Endothelial cell of umbilical vein (primary cell): ENCODE results near the gene LAMTOR5. TPM values are rescaled to one million over a fixed set of nuclear protein-coding genes. Genes with fewer than 3 reads are reported as not detected.

ENCODE experiments used
- BruUV-seq: library from RNA; stranded (reverse); fragments of 400-500 nt; replicated peaks from 2 replicates; lab custom pipeline; 2021; lab: Mats Ljungman, UMichigan
- CTCF ChIA-PET: fragments of 300-600, 350-600 bp; sonication (Branson Sonifier 250); formaldehyde crosslinking; loops from one replicate; lab custom pipeline; 2021; ENCODE audit warnings: antibody characterized with exemption, inconsistent platforms; lab: Charles Lee
- POLR2A ChIA-PET: fragments of 300-600, 350-600 bp; sonication (Branson Sonifier 250); formaldehyde crosslinking; loops from one replicate; lab custom pipeline; 2021; ENCODE audit warnings: antibody characterized with exemption, inconsistent platforms; lab: Charles Lee
- DNase-seq: peaks from one replicate; pipeline ENCODE4 v3.0.0-alpha.2; 2011; ENCODE audit warnings: low read depth, low spot score
- FAIRE-seq: peaks from 2 replicates; lab custom pipeline; 2011; peaks lifted over from hg19 to GRCh38; lab: Jason Lieb, UNC
- H2AFZ ChIP-seq: 2 replicates; pipeline ENCODE4 v1.6.0; 2012; ENCODE audit warnings: low read depth, low read length, control low read depth, inconsistent platforms
- H3K27ac ChIP-seq: 2 replicates; pipeline ENCODE4 v1.5.1; 2011; ENCODE audit warnings: low read depth, mild to moderate bottlenecking, control low read depth, low read length, moderate library complexity; ENCODE audit not compliant: insufficient read depth
- H3K27me3 ChIP-seq, 2 experiments: 2 replicates each; pipeline versions ENCODE4 v1.6.0 to v1.6.1; 2011; ENCODE audit warnings: low read length in 2 of 2, mixed read lengths in 1 of 2; ENCODE audit not compliant: control insufficient read depth in 2 of 2, insufficient read depth in 2 of 2
- H3K36me3 ChIP-seq, 2 experiments: 2 replicates in 1 of 2; 3 replicates in 1 of 2; pipeline ENCODE4 v1.5.1; 2011; ENCODE audit warnings: low read length in 2 of 2, mild to moderate bottlenecking in 1 of 2, moderate library complexity in 1 of 2; ENCODE audit not compliant: control insufficient read depth in 2 of 2, insufficient read depth in 2 of 2; ENCODE audit errors: extremely low read depth in 1 of 2
- H3K4me1 ChIP-seq: 3 replicates; pipeline ENCODE4 v1.5.1; 2011; ENCODE audit warnings: mild to moderate bottlenecking, low read length; ENCODE audit not compliant: control insufficient read depth, insufficient read depth; ENCODE audit errors: extremely low read depth
- H3K4me2 ChIP-seq: 2 replicates; pipeline ENCODE4 v1.6.1; 2011; ENCODE audit warnings: low read length, control low read depth, mixed read lengths; ENCODE audit not compliant: insufficient read depth
- H3K4me3 ChIP-seq, 3 experiments: fragments of 200-600 bp in 1 of 3; sonication (generic), shearing (Covaris generic) in 1 of 3; replicated peaks in 1 of 3; 2 replicates each; pipeline ENCODE4 v1.5.1; 2011 to 2016; ENCODE audit warnings: control low read depth in 3 of 3, low read length in 3 of 3, mild to moderate bottlenecking in 2 of 3, inconsistent platforms in 1 of 3, low read depth in 1 of 3, moderate library complexity in 1 of 3; ENCODE audit not compliant: insufficient read depth in 1 of 3
- H3K79me2 ChIP-seq: 2 replicates; pipeline ENCODE4 v1.6.0; 2012; ENCODE audit warnings: low read length, inconsistent platforms; ENCODE audit not compliant: control insufficient read depth, insufficient read depth
- H3K9ac ChIP-seq: replicated peaks from 2 replicates; pipeline ENCODE3; 2011; ENCODE audit warnings: low read length, control low read depth; ENCODE audit not compliant: insufficient read depth; ENCODE audit errors: extremely low read depth
- H3K9me1 ChIP-seq: replicated peaks from 3 replicates; pipeline ENCODE4 v1.6.0; 2011; ENCODE audit warnings: mild to moderate bottlenecking, low read length; ENCODE audit not compliant: control insufficient read depth, insufficient read depth; ENCODE audit errors: extremely low read depth
- H3K9me3 ChIP-seq: replicated peaks from 2 replicates; pipeline ENCODE4 v1.5.1; 2012; ENCODE audit warnings: low read length, inconsistent platforms; ENCODE audit not compliant: control insufficient read depth, insufficient read depth
- H4K20me1 ChIP-seq: replicated peaks from 2 replicates; pipeline ENCODE3; 2011; ENCODE audit warnings: mild to moderate bottlenecking, low read length; ENCODE audit not compliant: control insufficient read depth, insufficient read depth; ENCODE audit errors: extremely low read depth
- EZH2 ChIP-seq: IDR thresholded peaks from 2 replicates; pipeline ENCODE4 v1.6.1; 2012; ENCODE audit warnings: borderline replicate concordance, low read depth, mild to moderate bottlenecking, moderate library complexity, low read length, inconsistent platforms; ENCODE audit not compliant: severe bottlenecking
- FOS ChIP-seq: IDR thresholded peaks from 2 replicates; pipeline ENCODE4 v1.6.1; 2011; ENCODE audit warnings: mild to moderate bottlenecking, low read length, moderate library complexity, borderline replicate concordance; ENCODE audit not compliant: insufficient read depth
- GATA2 ChIP-seq: IDR thresholded peaks from 2 replicates; pipeline ENCODE4 v1.7.0; 2011; ENCODE audit warnings: low read depth, mild to moderate bottlenecking, moderate library complexity, mixed read lengths, low read length; ENCODE audit not compliant: insufficient read length, insufficient read depth
- JUN ChIP-seq: IDR thresholded peaks from 2 replicates; pipeline ENCODE4 v1.6.1; 2011; ENCODE audit warnings: borderline replicate concordance, low read depth; ENCODE audit not compliant: insufficient read length, insufficient read depth
- MYC ChIP-seq: IDR thresholded peaks from one replicate; pipeline ENCODE4 v1.6.1; 2011; ENCODE audit warnings: mild to moderate bottlenecking, low read depth, low read length
- POLR2A ChIP-seq: IDR thresholded peaks from 2 replicates; pipeline ENCODE4 v1.6.1; 2012; ENCODE audit warnings: low read depth, mild to moderate bottlenecking, control low read depth, low read length
- POLR2AphosphoS5 ChIP-seq: IDR thresholded peaks from 2 replicates; pipeline ENCODE4 v1.6.1; 2012; ENCODE audit warnings: low read depth, mild to moderate bottlenecking, control low read depth, low read length, moderate library complexity; ENCODE audit not compliant: insufficient read depth
- dilution Hi-C: fragments of 300-500 bp; cut with MboI; formaldehyde crosslinking; loops from one replicate; pipeline ENCODE4 v1.15.0; 2019; ENCODE audit warnings: low sequenced_read_pairs; ENCODE audit not compliant: extremely low pct_ligation_motif_present
- intact Hi-C: fragments of 100-400 bp; cut with micrococcal nuclease; formaldehyde crosslinking; loops from one replicate; pipeline ENCODE4 v1.10.0; 2022
- polyA plus RNA-seq, 4 experiments: library from polyadenylated mRNA; depleted of rRNA in 3 of 4; stranded (reverse) in 3 of 4; unstranded in 1 of 4; fragments of >200 nt; gene quantifications; 2 replicates each; pipeline versions ENCODE4 v1.2.1 to v1.2.3, GENCODE V29; 2011 to 2012; ENCODE audit warnings: missing spikeins in 1 of 4
- total RNA-seq: library from RNA; stranded (reverse); gene quantifications from 2 replicates; pipeline ENCODE4 v1.2.3, GENCODE V29; 2021
- TF ChIP-seq, protein P1 (sequence below): IDR thresholded peaks from 2 replicates; pipeline ENCODE4 v1.6.1; 2011; ENCODE audit not compliant: insufficient read depth, insufficient read length
- TF ChIP-seq, protein P2 (sequence below), 2 donors: IDR thresholded peaks; 1 replicate in 1 of 2; 2 replicates in 1 of 2; pipeline ENCODE4 v1.5.1; 2011; ENCODE audit warnings: low read length in 2 of 2, mild to moderate bottlenecking in 2 of 2, moderate library complexity in 2 of 2, control low read depth in 1 of 2, inconsistent platforms in 1 of 2, low read depth in 1 of 2; ENCODE audit not compliant: insufficient read depth in 1 of 2; ENCODE audit errors: extremely low read depth in 1 of 2

The LAMTOR5 gene
- total and polyA plus RNA-seq, 2 donors (not counting 3 experiments of a cell fraction or from before 2014, with no cell fraction given), result 150 to 503 TPM

DNA sequence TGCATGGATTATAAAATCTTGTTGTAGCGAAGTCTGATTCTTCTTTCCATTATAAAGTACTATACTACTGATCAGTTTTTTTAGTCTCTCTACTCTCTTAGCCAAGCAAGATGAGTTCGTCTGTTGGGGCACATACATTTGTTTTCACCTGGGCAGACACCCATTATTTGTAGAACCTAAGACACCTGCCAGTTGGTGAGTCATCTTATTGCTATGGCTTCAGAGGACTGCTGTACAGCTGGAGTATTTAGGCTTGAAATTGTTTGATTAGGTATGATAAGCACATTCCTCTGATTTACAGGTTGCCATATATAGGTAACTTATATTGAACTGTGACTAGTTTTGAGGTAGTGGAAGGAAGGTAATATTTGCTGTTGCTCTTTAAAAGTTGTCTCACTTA lies 51.1 kb downstream of the LAMTOR5 start:
- H3K27me3 ChIP-seq, result no peaks in the 10 kb centered on the region
- dilution Hi-C loops (no loop called here), intact Hi-C loops (no loop called here)
- H3K9me1 ChIP-seq, result peaks cover 4% of the 10 kb centered on the region
- H3K27ac ChIP-seq, result no peak overlapping the region
- peaks cover 0 to 7% of the 10 kb centered on the region in 2 experiments for H3K36me3 ChIP-seq
- H4K20me1 ChIP-seq, result peaks cover 2% of the 10 kb centered on the region
- ChIA-PET POLR2A (no interaction called here), CTCF (no interaction called here)
- BruUV-seq, result no TSS peak
- FAIRE-seq, result no peak
- no peak overlapping the region for H2AFZ ChIP-seq
- TF ChIP-seq MYC, result no peak
- no peak for TF ChIP-seq JUN
- TF ChIP-seq, protein P1, sequence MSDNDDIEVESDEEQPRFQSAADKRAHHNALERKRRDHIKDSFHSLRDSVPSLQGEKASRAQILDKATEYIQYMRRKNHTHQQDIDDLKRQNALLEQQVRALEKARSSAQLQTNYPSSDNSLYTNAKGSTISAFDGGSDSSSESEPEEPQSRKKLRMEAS, result no peak
- TF ChIP-seq EZH2, result no peak
- TF ChIP-seq, protein P2, sequence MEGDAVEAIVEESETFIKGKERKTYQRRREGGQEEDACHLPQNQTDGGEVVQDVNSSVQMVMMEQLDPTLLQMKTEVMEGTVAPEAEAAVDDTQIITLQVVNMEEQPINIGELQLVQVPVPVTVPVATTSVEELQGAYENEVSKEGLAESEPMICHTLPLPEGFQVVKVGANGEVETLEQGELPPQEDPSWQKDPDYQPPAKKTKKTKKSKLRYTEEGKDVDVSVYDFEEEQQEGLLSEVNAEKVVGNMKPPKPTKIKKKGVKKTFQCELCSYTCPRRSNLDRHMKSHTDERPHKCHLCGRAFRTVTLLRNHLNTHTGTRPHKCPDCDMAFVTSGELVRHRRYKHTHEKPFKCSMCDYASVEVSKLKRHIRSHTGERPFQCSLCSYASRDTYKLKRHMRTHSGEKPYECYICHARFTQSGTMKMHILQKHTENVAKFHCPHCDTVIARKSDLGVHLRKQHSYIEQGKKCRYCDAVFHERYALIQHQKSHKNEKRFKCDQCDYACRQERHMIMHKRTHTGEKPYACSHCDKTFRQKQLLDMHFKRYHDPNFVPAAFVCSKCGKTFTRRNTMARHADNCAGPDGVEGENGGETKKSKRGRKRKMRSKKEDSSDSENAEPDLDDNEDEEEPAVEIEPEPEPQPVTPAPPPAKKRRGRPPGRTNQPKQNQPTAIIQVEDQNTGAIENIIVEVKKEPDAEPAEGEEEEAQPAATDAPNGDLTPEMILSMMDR (IDR thresholded peaks at IDR 0.05; ENCODE audit: extremely low read depth in 1 of 2, insufficient read depth in 1 of 2, low read depth in 1 of 2, low read length in 2 of 2), result no peak
- no peak for TF ChIP-seq FOS
- no peak for TF ChIP-seq POLR2AphosphoS5
- no peak for TF ChIP-seq POLR2A
- TF ChIP-seq GATA2, result no peak
- no peaks in the 10 kb centered on the region for H3K4me1 ChIP-seq
- H3K79me2 ChIP-seq, result peaks cover 65% of the 10 kb centered on the region
- no peak overlapping the region for H3K4me2 ChIP-seq
- no peak overlapping the region for H3K4me3 ChIP-seq
- no peaks in the 10 kb centered on the region for H3K9me3 ChIP-seq
- H3K9ac ChIP-seq, result no peak overlapping the region
- no peak for DNase-seq
